Activated CD4-positive, alpha-beta T cell treated with anti-CD3 and anti-CD28 coated beads, Interleukin-2, amount 10 ng/mL, durations not matched to agents 7 days and 5 days (primary cell): ENCODE data around the gene DHRS3. TPM values are rescaled to one million over a fixed set of nuclear protein-coding genes. Genes with fewer than 3 reads are reported as not detected.
A peak's percentile ranks its signal among the peaks of the same experiment; 100 is the strongest.

Experiments used
- CTCF ChIA-PET: fragments of 350-600 bp; sonication (Branson Sonifier 250); formaldehyde crosslinking; loops from one replicate; lab custom pipeline; 2021; ENCODE audit warnings: antibody characterized with exemption; lab: Charles Lee
- POLR2A ChIA-PET: fragments of 350-600 bp; sonication (Branson Sonifier 250); formaldehyde crosslinking; loops from one replicate; lab custom pipeline; 2021; ENCODE audit warnings: antibody characterized with exemption; lab: Charles Lee
- DNase-seq: peaks from one replicate; pipeline ENCODE4 v3.0.0-alpha.2; 2020
- H3K27ac Mint-ChIP-seq: one replicate; pipeline ENCODE4 v1.8.0; 2021; ENCODE audit warnings: mild to moderate bottlenecking, moderate library complexity, mixed read lengths
- H3K27me3 Mint-ChIP-seq: one replicate; pipeline ENCODE4 v1.8.0; 2021; ENCODE audit warnings: mixed read lengths
- H3K36me3 Mint-ChIP-seq: one replicate; pipeline ENCODE4 v1.8.0; 2021; ENCODE audit warnings: low read depth, mixed read lengths
- H3K4me1 Mint-ChIP-seq: one replicate; pipeline ENCODE4 v1.8.0; 2021; ENCODE audit warnings: mixed read lengths
- H3K4me3 Mint-ChIP-seq: one replicate; pipeline ENCODE4 v1.8.0; 2021; ENCODE audit warnings: mild to moderate bottlenecking, moderate library complexity, mixed read lengths
- H3K9me3 Mint-ChIP-seq: one replicate; pipeline ENCODE4 v1.8.0; 2021; ENCODE audit warnings: mixed read lengths
- total RNA-seq, 2 experiments: library from RNA; stranded (reverse); gene quantifications; one replicate each; pipeline ENCODE4 v1.2.3, GENCODE V29; 2021

The DHRS3 gene
- total RNA-seq, 2 experiments from 2014 or later: 30.3 to 31.2 TPM

DNA sequence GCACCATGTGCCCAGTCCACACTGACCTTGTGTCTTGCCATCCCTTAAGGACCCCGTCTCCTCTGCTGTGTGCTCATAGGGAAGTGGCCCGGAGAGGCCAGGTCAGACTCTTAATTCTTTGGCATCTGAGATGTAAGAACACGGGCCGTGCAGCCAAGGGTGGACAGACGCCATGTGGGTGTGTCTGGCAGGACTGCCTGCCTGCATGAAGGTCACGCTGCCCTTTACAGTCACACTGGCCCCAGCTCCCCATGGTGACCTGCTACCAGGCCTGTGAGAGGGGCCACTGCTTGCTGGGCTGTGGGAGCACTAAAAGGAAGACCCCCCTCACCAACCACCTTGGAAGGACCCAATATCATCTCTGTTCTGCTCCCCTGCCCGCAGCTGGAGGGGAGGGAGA lies 17.7 kb downstream of the DHRS3 start:
- Mint-ChIP-seq H3K36me3 (peaks cover 11% of the 10 kb centered on the region), H3K4me3 (no peak overlapping the region), H3K9me3 (no peaks in the 10 kb centered on the region), H3K4me1 (peaks cover 48% of the 10 kb centered on the region), H3K27ac (no peak overlapping the region), H3K27me3 (peaks cover 8% of the 10 kb centered on the region)
- ChIA-PET POLR2A (no interaction called here), CTCF (interaction anchor here (0.9 to 2.2 kb wide), 4 partner anchors 8 to 20 kb away, joined by 3 to 8 read pairs (median 6); no protein-coding TSS in a partner anchor)
- no peak for DNase-seq

GRCh38 chr1:12599657-12600056 lies 18.4 kb downstream of the DHRS3 start:
- DNase-seq: no peak
- Mint-ChIP-seq H3K27ac (peak overlapping the region; percentile 46), H3K36me3 (peaks cover 11% of the 10 kb centered on the region), H3K27me3 (peaks cover 13% of the 10 kb centered on the region), H3K9me3 (no peaks in the 10 kb centered on the region), H3K4me3 (no peak overlapping the region), H3K4me1 (peaks cover 46% of the 10 kb centered on the region)
- POLR2A ChIA-PET: no interaction called here
- CTCF ChIA-PET: interaction anchor here (1.9 kb wide), 1 partner anchor 21 kb away, joined by 6 read pairs; no protein-coding TSS in a partner anchor

DNA sequence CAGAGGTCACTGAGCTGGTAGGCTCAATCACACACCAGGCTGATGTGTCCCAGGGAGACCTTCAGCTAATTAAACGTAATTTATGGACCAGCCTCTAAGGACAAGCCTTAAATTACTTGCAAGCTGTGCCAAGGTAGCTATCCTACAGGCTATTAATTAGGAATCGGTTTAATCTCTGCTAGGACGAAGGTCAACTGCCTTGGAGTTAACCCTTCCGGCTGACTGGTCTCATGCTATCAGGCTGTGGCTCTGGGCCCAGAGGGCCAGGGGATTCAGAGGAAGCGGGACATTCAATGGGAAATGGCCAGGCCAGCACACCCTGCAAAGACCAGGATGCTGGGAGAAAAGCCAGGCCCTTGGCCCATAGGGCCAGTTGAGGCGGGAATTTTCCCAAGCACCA lies 19.0 kb downstream of the DHRS3 start:
- H3K36me3 Mint-ChIP-seq: peaks cover 5% of the 10 kb centered on the region
- no peak overlapping the region for H3K27ac Mint-ChIP-seq
- ChIA-PET CTCF (interaction anchor here (1.9 kb wide), 1 partner anchor 22 kb away, joined by 6 read pairs; no protein-coding TSS in a partner anchor), POLR2A (no interaction called here)
- peaks cover 20% of the 10 kb centered on the region for H3K27me3 Mint-ChIP-seq
- H3K4me3 Mint-ChIP-seq: no peak overlapping the region
- H3K9me3 Mint-ChIP-seq: no peaks in the 10 kb centered on the region
- DNase-seq: no peak
- peaks cover 44% of the 10 kb centered on the region for H3K4me1 Mint-ChIP-seq

DNA sequence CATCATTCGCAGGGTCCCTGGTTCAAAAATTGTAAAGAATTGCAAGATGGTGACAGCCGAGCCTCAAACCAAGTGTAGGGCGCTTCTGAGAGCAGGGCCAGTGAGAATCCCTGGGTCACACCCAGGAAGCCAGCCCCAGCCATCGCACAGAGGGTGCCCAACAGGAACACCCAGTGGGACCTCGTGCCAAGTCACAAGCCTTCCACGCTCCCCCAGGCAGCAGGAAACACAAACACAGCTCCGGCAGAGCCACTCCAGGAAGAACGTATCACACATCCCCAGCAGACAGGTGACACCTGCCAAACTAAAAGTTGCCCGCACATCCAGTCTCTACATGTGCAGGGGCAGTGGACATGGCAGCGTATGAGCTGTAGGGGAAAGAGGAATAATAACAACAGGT lies 20.2 kb downstream of the DHRS3 start:
- H3K36me3 Mint-ChIP-seq: no peaks in the 10 kb centered on the region

DNA sequence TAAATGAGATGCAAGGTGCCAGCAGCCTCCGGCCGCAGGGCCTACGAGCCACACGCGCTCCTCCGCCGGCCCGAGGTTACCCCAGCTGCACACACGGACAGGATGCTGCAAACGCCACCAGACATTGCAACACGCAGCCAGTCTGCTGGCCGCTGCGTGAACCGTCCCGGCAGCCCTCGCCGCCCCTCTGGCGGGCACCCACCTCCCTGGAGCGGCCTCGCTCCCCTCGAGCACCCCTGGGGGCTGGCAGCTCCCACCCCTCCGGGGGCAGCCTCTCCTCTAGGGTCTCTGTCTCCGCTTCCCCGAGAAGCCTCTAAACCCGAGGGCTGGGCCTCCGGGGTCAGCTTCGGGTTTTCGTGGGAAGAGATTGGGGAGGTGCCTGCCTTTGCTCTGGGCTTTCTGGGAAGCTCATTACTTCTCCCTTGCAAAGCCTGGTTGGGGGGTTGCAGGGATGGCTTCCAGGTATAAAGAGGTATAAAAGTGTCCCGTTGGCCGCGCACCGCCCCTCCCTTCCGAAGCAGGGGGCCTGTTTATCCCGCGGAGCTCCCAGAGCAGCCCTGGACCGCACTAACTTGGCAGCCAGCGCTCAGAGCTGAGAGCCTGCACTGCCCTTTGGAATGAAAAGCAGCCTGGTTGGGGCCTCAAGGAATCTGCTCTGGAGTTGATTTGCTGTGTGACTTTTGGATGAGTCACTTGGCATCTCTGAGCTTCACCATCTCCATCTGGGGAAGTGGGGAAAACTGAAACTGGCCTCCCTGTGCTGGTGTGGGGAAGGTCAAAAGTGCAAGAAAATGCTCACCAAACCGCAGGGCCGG lies 21.8 kb downstream of the DHRS3 start:
- DNase-seq: no peak
- Mint-ChIP-seq H3K4me1 (peaks cover 24% of the 10 kb centered on the region), H3K27me3 (peaks cover 16% of the 10 kb centered on the region), H3K4me3 (no peak overlapping the region), H3K9me3 (no peaks in the 10 kb centered on the region), H3K36me3 (no peaks in the 10 kb centered on the region), H3K27ac (no peak overlapping the region)
- POLR2A ChIA-PET: no interaction called here
- CTCF ChIA-PET: interaction anchor here (1.1 to 1.5 kb wide), 2 partner anchors 15 to 472 kb away, joined by 3 to 5 read pairs; no protein-coding TSS in a partner anchor

More for the DNA sequence above, 20.2 kb downstream of the DHRS3 start:
- Mint-ChIP-seq H3K27ac (no peak overlapping the region), H3K27me3 (peaks cover 18% of the 10 kb centered on the region), H3K4me3 (no peak overlapping the region), H3K4me1 (peaks cover 32% of the 10 kb centered on the region), H3K9me3 (no peaks in the 10 kb centered on the region)
- POLR2A ChIA-PET: no interaction called here
- CTCF ChIA-PET: no interaction called here
- no peak for DNase-seq

GRCh38 chr1:12595757-12596006 lies 22.3 kb downstream of the DHRS3 start:
- H3K4me3 Mint-ChIP-seq: no peak overlapping the region
- peaks cover 16% of the 10 kb centered on the region for H3K27me3 Mint-ChIP-seq
- peaks cover 22% of the 10 kb centered on the region for H3K4me1 Mint-ChIP-seq
- no peaks in the 10 kb centered on the region for H3K9me3 Mint-ChIP-seq
- DNase-seq: no peak
- no peaks in the 10 kb centered on the region for H3K36me3 Mint-ChIP-seq
- no peak overlapping the region for H3K27ac Mint-ChIP-seq
- POLR2A ChIA-PET: no interaction called here
- CTCF ChIA-PET: interaction anchor here (1.1 to 1.5 kb wide), 2 partner anchors 14 to 471 kb away, joined by 3 to 5 read pairs; no protein-coding TSS in a partner anchor

DNA sequence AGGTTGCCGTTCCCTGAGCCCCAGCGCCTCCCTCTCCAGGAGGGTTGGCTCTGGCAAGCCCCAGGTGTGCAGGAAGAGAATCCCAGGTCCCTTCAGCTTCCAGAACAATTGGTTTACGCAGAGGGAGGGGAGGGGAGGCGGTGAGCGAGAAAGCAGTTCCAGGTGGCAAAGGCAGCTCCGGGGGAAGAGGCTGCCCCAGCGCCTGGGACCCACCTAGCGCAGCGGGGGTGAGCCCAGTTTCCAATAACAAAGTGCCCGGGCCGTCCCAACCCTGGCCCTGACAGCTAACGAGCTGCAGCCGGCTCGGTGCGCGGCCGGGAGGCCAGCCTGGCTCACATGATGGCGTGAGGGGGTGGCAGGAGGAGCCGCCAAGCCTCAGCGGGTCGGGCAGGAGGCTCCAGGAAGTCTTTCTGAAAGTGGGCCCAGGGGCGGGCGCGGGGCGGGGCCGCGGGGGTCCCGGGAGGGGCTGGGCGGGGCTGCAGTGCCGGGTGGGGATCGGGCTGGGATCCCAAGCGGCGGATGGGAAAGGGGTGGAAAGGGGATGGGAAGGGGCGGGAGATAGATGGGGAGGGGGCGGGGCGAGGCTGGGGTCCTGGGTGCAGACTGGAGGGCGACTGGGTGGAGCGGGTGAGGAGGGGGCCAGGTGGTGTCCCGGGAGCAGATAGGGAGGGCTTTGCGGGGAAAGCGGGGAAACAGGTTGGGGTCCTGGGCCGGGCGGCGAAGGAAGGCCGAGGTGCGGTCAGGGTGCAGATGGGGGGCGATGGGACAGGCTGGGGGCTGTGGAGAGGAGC lies 22.8 kb downstream of the DHRS3 start:
- Mint-ChIP-seq H3K27me3 (peaks cover 16% of the 10 kb centered on the region), H3K27ac (peak overlapping the region; percentile 57), H3K9me3 (no peaks in the 10 kb centered on the region), H3K4me1 (peaks cover 22% of the 10 kb centered on the region), H3K4me3 (peak overlapping the region; percentile 25), H3K36me3 (no peaks in the 10 kb centered on the region)
- CTCF ChIA-PET: interaction anchor here (0.6 to 1.1 kb wide), 4 partner anchors 17 to 471 kb away, joined by 3 read pairs; no protein-coding TSS in a partner anchor
- POLR2A ChIA-PET: no interaction called here
- no peak for DNase-seq

DNA sequence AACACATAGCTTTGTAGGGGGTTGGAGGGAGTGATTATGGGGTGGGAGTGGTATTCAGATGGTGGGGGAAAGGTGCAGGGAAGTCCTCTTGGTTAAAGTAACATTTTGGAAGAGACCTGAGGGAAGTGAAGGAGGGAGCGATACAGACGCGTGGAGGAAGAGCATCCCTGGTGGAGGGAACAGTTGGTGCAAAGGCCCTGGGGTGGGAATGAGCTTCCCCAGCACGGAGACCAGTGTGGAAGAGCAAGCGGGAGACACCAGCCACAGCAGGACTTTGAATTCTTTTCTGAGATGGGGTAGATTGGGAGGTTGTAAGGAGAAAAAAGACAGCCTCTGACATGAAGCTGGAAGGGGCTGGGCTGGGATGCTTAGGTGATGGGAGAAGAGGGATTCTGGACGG lies 23.5 kb downstream of the DHRS3 start:
- Mint-ChIP-seq H3K4me1 (peaks cover 22% of the 10 kb centered on the region), H3K9me3 (no peaks in the 10 kb centered on the region), H3K27me3 (peaks cover 16% of the 10 kb centered on the region), H3K27ac (peak overlapping the region; percentile 57), H3K36me3 (no peaks in the 10 kb centered on the region), H3K4me3 (peak overlapping the region; percentile 25)
- no peak for DNase-seq
- ChIA-PET CTCF (interaction anchor here (0.6 to 0.9 kb wide), 3 partner anchors 16 to 380 kb away, joined by 3 read pairs; no protein-coding TSS in a partner anchor), POLR2A (no interaction called here)

- no peak for DNase-seq
- no peaks in the 10 kb centered on the region for H3K36me3 Mint-ChIP-seq
- ChIA-PET POLR2A (no interaction called here), CTCF (interaction anchor here (1.2 kb wide), 1 partner anchor 24 kb away, joined by 3 read pairs; the partner anchor contains the start of gene DHRS3)
- no peak overlapping the region for H3K27ac Mint-ChIP-seq
- peaks cover 16% of the 10 kb centered on the region for H3K27me3 Mint-ChIP-seq
- no peaks in the 10 kb centered on the region for H3K9me3 Mint-ChIP-seq
- no peak overlapping the region for H3K4me3 Mint-ChIP-seq
- H3K4me1 Mint-ChIP-seq: peaks cover 22% of the 10 kb centered on the region
Measured at GRCh38 chr1:12593621-12594066, 24.4 kb downstream of the DHRS3 start.

DNA sequence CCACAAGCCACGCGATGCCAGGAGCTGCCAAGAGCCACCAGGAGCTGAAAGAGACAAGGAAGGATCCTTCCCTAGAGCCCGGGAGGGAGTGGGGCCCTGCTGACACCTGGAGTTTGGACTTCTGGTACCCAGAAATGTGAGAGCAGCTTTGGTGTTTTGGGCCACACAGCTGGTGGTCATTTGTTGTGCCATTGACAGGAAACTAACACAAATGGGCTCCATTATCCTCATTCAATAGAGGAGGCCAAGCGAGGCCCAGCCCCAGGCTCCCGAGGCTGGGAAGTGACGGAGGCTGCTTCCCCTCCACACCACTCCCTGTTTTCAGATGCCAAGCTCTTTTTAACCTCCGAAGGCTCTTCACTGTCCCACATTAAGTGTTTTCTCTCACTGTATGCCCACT lies 25.5 kb downstream of the DHRS3 start:
- H3K27me3 Mint-ChIP-seq: peaks cover 13% of the 10 kb centered on the region
- ChIA-PET CTCF (interaction anchor here (0.6 to 1.2 kb wide), 3 partner anchors 8 to 740 kb away, joined by 3 read pairs; partner anchors contain the start of gene DHRS3), POLR2A (no interaction called here)
- no peaks in the 10 kb centered on the region for H3K9me3 Mint-ChIP-seq
- no peaks in the 10 kb centered on the region for H3K36me3 Mint-ChIP-seq
- H3K4me1 Mint-ChIP-seq: peaks cover 14% of the 10 kb centered on the region
- no peak overlapping the region for H3K27ac Mint-ChIP-seq
- no peak overlapping the region for H3K4me3 Mint-ChIP-seq
- no peak for DNase-seq

DNA sequence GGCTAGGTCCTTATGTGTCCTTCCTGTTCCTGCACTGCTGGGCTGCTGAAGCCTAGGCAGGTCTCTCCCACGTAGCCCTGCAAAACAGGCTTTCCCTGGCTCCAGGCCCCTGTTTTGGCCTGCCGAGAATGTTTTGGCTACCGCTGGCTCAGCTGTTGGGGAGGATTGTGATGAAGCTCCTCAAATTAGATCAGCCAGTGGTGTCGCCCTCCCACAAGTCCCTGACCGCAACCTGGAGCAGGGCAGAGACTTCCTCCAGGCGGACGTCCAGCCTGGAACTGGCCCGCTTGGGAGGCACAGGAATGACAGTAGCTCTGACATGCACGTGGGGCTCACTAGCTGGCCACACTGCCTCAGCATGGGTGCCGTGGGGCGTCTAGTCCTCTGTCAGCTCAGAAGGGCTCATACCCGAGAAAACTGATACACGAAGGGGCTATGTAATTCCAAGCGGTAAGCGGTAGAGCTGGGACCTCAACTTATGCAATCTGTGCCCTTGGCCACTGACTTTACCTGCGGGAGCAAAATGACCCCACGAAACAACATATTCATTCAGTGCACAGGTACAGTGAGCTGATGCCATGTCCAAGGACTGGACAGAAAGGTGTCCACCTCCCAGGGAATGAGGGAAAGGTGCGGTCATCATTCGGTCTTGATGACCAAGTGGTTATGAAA lies 26.6 kb downstream of the DHRS3 start:
- Mint-ChIP-seq H3K36me3 (no peaks in the 10 kb centered on the region), H3K27me3 (peaks cover 13% of the 10 kb centered on the region), H3K4me3 (no peak overlapping the region), H3K9me3 (no peaks in the 10 kb centered on the region), H3K27ac (no peak overlapping the region), H3K4me1 (peaks cover 9% of the 10 kb centered on the region)
- ChIA-PET CTCF (interaction anchor here (0.5 to 1.6 kb wide), 3 partner anchors 9 to 26 kb away, joined by 3 to 7 read pairs (median 4); partner anchors contain the start of gene DHRS3), POLR2A (no interaction called here)
- no peak for DNase-seq

GRCh38 chr1:12588695-12589094 lies 29.3 kb downstream of the DHRS3 start:
- Mint-ChIP-seq H3K4me1 (no peaks in the 10 kb centered on the region), H3K36me3 (no peaks in the 10 kb centered on the region), H3K27me3 (no peaks in the 10 kb centered on the region), H3K27ac (no peak overlapping the region), H3K4me3 (no peak overlapping the region), H3K9me3 (no peaks in the 10 kb centered on the region)
- POLR2A ChIA-PET: no interaction called here
- CTCF ChIA-PET: no interaction called here
- no peak for DNase-seq
